Measurements from ENCODE around the gene CBY2.
"Not testable (repeated sequence)": the region's sequence is repeated elsewhere in the genome, so short reads cannot be mapped to it uniquely, and the experiment has no call there.

Gene CBY2

DNA sequence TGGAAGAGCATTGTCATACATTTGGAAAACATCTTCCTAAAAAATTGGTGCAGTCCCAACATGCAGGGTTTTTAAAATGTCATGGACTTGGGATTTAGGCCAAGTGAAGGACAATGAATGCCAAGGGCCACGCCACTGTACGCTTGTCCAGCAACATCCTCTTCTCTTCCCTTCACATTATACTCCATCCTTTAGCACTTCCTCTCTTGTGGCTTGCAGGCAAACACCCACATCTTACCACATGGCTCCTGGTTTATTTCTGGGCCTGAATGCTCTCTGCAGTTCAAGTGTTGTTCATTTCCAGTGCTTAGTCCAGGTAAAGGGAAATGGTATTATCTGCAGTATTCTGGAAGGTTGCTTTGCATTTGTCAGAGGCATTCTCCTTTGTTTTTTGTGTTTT is 45.0 kb downstream of the CBY2 start:
- no peaks in the 10 kb centered on the region for H3K9me3 ChIP-seq
- H3K4me1 ChIP-seq = no peaks in the 10 kb centered on the region; the same call in 1 of the 2 replicates

DNA sequence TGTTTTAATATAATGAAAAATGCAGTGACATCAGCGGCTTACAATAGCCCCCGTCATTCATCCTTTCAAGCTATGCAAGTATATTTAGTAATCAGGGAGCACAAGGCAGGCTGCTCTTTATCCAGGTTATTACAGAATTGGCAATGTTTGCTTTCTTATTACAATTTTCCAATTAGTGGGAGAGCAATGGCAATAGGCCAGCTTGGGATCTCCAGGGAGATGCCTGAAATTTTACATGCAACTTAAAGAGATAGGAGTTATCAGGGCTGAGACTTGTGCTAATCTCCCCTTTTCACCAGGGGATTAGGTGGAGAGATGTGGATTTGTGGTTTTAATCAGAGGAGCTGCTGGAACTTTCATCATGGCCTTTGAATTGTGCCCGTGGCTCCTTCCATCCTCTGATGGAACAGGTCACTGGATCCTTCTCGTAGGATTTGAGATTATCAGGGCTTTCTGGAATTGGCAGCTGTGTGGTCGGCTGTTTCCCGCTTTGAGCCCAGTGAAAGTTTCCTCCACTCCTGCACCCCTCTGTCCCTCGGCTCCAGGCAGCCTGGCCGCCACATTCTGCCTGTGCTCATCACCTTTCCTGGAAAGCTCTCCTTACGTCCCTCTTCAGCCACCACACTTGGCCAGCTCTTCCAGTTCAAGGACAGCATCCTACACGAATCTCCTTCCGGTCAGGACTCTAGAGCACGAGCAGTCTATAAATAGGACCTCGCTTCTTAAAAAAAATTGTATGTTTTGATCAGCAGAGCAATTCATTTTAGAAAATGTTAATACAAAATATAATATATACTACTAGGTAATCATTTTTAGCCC is 47.0 kb downstream of the CBY2 start:
- H3K9me3 ChIP-seq = no peaks in the 10 kb centered on the region
- TF ChIP-seq, protein P1, sequence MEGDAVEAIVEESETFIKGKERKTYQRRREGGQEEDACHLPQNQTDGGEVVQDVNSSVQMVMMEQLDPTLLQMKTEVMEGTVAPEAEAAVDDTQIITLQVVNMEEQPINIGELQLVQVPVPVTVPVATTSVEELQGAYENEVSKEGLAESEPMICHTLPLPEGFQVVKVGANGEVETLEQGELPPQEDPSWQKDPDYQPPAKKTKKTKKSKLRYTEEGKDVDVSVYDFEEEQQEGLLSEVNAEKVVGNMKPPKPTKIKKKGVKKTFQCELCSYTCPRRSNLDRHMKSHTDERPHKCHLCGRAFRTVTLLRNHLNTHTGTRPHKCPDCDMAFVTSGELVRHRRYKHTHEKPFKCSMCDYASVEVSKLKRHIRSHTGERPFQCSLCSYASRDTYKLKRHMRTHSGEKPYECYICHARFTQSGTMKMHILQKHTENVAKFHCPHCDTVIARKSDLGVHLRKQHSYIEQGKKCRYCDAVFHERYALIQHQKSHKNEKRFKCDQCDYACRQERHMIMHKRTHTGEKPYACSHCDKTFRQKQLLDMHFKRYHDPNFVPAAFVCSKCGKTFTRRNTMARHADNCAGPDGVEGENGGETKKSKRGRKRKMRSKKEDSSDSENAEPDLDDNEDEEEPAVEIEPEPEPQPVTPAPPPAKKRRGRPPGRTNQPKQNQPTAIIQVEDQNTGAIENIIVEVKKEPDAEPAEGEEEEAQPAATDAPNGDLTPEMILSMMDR (IDR thresholded peaks at IDR 0.05; ENCODE audit: low read depth, low read length) = no peak
- no peaks in the 10 kb centered on the region for H3K36me3 ChIP-seq
- H3K4me3 ChIP-seq (ENCODE audit: low read depth, low read length) = no peak overlapping the region
- no peak for DNase-seq
- no peaks in the 10 kb centered on the region; the same call in 1 of the 2 replicates for H3K27me3 ChIP-seq
- no peaks in the 10 kb centered on the region; the same call in 1 of the 2 replicates for H3K4me1 ChIP-seq

More for the DNA sequence above, 45.0 kb downstream of the CBY2 start:
- Histone ChIP-seq H3K36me3 (no peaks in the 10 kb centered on the region), H3K27me3 (no peaks in the 10 kb centered on the region; the same call in 1 of the 2 replicates), H3K4me3 (ENCODE audit: low read depth, low read length) (no peak overlapping the region)
- no peak for DNase-seq
- TF ChIP-seq, protein P1 (IDR thresholded peaks at IDR 0.05; ENCODE audit: low read depth, low read length) = no peak

DNA sequence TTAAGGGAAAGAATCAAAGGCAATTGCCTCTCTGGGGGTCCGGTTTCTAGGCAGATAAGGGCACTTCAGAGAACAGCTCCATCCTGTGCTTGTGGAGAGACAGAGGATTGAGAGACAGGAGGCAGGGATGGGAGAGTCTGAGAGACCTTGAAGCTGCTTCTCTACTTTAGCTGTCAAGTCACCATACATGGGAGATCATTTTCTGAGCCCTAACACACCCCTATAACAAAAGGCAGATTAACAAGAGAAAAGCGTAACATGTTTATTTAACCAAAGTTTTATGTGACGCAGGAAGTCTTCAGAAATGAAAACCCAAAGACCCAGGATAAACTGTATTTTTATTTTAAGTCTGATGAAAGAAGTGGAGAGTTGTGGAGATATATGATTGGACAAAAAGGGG is 48.4 kb downstream of the CBY2 start:
- no peak for DNase-seq
- Histone ChIP-seq H3K27me3 (no peaks in the 10 kb centered on the region; the same call in 1 of the 2 replicates), H3K9me3 (no peaks in the 10 kb centered on the region), H3K36me3 (no peaks in the 10 kb centered on the region), H3K4me3 (ENCODE audit: low read depth, low read length) (no peak overlapping the region), H3K4me1 (no peaks in the 10 kb centered on the region; the same call in 1 of the 2 replicates)
- TF ChIP-seq, protein P1 (IDR thresholded peaks at IDR 0.05; ENCODE audit: low read depth, low read length) = no peak

DNA sequence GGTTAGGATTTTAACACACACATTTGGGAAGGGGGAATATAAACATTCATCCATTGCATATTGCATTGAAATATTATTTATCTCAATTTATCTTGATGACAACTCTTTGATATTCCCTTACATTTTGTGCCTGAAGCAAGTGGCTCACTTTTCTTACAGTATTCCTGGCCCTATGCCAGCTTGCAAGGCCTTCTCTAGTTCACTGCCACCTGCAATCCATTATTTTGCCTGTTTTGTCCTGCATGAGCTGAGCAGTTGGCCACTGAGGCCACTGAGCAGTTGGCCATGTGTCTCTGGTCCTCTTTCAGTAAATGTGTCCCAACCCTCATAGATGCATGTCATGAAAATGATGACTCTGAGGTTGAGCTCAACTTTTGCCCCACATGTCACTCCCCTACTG is 49.8 kb downstream of the CBY2 start:
- Histone ChIP-seq H3K36me3 (no peaks in the 10 kb centered on the region), H3K4me3 (ENCODE audit: low read depth, low read length) (no peak overlapping the region), H3K9me3 (no peaks in the 10 kb centered on the region), H3K27me3 (no peaks in the 10 kb centered on the region; the same call in 1 of the 2 replicates), H3K4me1 (no peaks in the 10 kb centered on the region; the same call in 1 of the 2 replicates)
- TF ChIP-seq, protein P1 (IDR thresholded peaks at IDR 0.05; ENCODE audit: low read depth, low read length) = no peak
- DNase-seq = no peak

DNA sequence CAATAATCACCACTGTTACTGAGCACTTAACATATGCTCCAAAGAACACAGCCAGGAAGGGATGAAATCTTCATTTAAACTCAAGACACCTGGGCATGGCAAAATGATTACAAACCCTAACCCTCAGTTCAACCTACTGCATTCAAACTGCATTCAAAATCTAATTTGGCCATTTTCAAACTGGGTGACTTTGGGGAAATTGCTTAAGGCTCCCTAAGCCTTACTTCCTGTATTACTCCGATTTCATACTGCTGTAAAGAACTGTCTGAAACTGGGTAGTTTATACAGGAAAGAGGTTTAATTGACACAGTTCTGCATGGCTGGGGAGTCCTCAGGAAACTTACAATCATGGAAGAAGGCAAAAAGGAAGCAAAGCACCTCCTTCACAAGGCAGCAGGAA is 50.4 kb downstream of the CBY2 start:
- TF ChIP-seq, protein P1 (IDR thresholded peaks at IDR 0.05; ENCODE audit: low read depth, low read length) = no peak
- H3K4me3 ChIP-seq (ENCODE audit: low read depth, low read length) = no peak overlapping the region
- no peaks in the 10 kb centered on the region; the same call in 1 of the 2 replicates for H3K4me1 ChIP-seq
- no peak for DNase-seq
- no peaks in the 10 kb centered on the region; the same call in 1 of the 2 replicates for H3K27me3 ChIP-seq
- no peaks in the 10 kb centered on the region for H3K9me3 ChIP-seq
- no peaks in the 10 kb centered on the region for H3K36me3 ChIP-seq

DNA sequence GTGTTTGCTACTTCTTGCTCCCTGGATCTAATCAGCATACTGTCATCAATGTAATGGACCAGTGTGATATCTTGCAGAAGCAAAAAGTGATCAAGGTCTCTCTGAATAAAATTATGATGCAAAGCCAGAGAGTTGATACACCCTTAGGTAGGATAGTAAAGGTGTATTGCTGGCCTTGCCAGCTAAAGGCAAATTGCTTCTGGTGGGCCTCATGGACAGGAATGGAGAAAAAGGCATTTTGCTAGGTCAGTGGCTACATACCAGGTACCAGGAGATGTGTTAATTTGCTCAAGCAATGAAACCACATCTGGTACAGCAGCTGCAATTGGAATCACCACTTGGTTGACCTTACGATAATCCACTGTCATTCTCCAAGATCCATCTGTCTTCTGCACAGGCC is 54.4 kb downstream of the CBY2 start:
- H3K4me1 ChIP-seq; H3K9me3 ChIP-seq; H3K27me3 ChIP-seq; DNase-seq; H3K36me3 ChIP-seq; H3K4me3 ChIP-seq (ENCODE audit: low read depth, low read length): not testable (repeated sequence)

DNA sequence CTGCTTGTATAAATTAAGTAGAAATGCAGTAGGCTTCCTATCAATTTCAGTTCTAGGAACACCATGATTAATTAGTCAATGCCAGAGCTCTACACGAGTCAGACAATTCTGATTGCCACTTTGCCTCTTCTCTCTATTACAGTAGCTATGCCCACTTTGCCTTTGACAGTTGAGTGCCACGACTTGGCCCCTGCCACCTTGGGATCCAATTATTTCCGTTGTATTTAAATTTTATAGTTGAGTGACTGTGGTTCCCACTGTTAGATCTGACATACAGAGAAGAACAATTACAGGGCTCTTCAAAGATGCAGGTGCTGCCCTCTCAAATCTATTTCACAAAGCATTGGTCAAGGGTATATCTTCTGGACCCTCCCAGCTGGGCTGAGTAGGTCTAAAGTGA is 55.5 kb downstream of the CBY2 start:
- H3K36me3 ChIP-seq = not testable (repeated sequence)

More for the DNA sequence above, 55.5 kb downstream of the CBY2 start:
- not testable (repeated sequence) for H3K9me3 ChIP-seq; H3K27me3 ChIP-seq; DNase-seq; H3K4me3 ChIP-seq (ENCODE audit: low read depth, low read length); H3K4me1 ChIP-seq

Measured in BE2C (cell line).